IPS-NIHi7 (cell line): ENCODE measurements around the gene KRT14.
"Not testable (repeated sequence)": the region's sequence is repeated elsewhere in the genome, so short reads cannot be mapped to it uniquely, and the experiment has no call there.

Source experiments
- DNase-seq: peaks from one replicate; pipeline ENCODE4 v3.0.0; 2012; ENCODE audit warnings: mixed read lengths; ENCODE audit errors: extremely low spot score

Gene KRT14

DNA sequence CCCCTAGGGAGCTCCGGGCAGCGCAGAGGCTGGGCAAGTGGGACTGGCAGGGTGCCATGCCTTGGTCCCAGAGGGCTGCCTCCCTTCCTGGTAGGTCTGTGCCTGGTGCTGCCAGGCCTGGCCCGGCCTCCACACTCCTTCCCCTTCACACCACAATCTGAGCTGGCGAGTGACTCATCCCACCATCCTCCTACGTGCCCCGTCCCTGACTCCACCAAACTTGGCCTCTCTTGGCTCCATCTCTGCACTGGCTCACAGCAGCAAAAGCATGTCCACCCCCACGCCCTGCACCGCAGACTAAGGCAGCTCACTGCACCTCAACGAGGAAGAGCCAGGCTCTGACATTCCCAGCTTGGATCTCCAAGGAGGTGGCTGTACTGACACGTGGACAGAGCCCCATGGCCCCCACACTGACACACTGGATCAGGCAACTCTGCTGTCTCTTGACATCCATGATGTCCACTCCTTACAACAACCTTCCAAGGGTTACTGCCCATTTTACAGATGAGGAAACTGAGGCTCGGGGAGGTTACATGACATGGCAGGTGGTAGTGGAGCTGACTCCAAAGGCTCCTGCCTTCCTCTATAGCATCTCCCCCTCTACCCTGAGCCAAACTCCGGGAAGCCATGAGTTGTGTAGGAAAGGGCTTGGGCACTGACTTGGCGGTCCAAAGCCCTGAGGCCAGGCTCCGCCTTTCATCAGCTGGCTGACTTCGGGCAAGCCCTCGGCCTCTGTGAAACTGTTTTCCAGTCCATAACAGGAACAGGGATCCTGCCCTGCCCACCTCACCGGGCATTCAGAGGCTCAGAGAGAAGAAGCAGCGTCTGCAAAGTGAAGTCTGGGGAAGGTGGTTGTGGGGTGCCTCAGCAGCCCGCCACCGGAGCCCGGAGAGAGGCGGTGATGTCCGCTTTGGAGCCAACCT is 38.5 kb downstream of the KRT14 start:
- DNase-seq: no peak

DNA sequence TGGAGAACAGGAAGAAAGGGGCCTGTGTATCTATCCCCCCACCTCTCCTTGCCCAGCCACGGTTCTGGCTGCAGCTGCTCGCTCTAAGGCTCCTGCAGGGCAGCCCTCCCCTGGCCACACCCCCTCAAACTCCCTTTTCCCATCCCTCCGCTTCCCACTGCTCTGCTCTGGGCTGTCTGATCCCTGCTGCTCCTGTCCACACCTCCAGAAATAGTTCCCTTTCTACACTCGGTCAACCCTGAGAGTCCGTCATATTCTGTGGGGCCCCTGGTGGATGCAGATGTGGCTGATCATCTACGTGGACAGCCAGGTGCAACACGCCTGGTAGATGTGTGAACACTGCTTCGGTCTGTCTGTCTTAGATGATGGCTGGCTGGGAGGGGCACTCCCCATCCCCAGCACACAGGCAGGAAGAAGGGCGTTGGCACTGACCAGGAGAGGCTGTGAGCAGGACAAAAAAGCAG is 39.3 kb downstream of the KRT14 start:
- DNase-seq: no peak

DNA sequence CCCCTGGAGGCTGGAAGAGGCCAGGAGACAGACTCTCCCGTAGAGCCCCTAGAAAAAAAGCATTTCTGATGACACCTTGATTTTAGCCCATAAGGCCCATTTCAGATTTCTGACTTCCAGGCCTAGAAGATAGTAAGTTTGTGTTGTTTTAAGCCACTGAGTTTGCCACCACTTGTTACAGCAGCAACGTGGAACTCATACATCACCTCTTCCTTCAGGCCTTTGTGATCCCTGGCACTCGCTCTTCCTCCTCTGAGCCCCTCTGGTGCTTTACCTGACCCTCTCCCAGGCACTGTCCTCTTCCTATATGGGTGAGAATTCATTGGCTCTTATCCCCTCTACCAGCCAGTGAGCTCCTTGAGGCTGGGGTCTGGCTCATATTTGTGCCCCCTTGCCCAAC is 39.9 kb downstream of the KRT14 start:
- DNase-seq: no peak

DNA sequence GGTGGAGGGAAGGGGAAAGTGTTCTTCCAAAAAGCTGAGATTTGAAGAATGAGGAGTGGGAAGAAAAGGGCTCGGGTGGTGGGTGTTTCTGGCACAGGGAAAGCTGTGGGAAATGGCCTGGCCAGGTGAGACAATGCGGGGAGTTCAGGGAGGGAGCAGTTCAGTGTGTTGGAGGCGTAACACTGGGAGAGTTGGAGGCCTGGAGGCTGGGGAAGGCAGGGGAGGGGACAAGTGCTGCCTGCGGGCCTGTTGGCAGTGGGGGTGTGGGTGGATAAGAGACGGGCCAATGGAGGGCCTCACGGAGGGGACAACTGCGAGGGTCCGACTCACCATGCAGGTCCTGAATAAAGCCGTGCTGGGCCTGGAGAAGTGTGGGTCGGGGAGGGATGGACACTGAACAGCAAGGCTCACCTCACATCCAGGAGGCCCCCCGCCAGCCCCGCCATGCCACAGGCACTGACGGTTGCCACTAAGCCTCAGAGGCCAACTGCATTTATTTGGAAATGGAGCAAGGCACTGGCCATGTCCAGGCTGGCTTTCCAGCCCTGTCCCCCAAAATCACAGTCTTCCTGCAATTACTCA is 40.8 kb downstream of the KRT14 start:
- no peak for DNase-seq

DNA sequence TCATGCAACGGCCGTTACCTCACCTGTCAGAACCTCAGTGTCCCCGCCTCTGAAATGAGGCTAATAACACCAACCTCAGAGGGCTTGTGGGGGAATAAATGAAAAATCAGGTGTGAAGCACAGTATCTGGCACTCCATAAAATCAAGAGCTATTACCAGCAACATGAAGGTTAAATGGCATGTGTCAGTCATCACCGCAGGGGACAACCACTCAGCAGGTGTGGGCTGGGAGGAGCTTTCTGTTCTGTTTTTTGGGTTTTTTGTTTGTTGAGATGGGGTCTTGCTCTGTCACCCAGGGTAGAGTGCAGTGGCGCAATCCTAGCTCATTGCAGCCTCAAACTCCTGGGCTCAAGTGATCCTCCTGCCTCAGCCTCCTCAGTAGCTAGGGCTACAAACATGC is 41.8 kb downstream of the KRT14 start:
- DNase-seq: no peak

DNA sequence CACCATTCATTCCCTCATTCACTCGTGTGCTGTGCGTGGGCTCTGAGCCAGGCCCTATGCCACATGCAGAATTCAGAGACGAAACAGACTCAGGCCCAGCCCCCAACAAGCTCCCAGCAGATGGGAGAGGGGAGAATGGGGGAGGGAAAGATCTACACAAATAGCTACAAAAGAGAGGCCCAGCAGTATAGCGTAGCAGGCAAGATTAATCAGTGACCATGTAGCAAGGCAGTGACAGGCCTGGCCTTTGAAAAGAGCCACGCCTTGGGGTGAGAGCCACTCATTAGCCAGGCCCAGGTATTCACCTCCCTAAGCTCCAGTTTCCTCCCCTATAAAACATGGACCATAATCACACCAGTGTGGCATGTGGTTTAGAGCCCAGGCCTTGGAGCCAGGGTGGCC is 42.2 kb downstream of the KRT14 start:
- DNase-seq: no peak

DNA sequence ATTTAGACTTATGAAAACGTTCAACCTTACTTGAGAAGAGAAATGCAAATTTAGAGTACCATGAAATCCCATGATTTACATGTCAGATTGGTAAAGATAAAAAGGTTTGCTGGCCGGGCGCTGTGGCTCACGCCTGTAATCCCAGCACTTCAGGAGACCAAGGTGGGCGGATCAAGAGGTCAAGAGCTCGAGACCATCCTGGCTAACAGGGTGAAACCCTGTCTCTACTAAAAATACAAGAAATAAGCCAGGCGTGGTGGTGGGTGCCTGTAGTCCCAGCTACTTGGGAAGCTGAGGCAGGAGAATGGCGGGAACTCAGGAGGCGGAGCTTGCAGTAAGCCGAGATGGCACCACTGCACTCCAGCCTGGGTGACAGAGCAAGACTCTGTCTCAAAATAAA is 43.9 kb downstream of the KRT14 start:
- not testable (repeated sequence) for DNase-seq

DNA sequence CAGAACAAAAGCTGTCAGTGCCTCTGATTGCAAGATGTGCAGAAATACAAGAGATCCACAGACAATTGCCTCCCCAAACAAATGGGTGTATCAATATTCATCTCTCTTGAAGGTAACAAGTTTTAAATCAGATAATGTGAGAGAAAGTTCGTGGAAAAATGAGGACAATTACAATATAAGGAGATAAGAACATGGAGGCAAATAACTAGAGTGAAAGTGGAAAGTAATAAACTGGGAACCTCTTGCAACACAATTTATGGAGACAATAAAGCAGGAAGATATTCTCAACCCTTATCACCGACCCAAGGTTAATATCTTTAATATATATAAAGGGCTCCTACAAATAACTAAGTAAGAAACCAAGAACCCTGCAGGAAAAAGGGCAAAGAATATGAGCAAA is 44.3 kb downstream of the KRT14 start:
- DNase-seq: no peak

DNA sequence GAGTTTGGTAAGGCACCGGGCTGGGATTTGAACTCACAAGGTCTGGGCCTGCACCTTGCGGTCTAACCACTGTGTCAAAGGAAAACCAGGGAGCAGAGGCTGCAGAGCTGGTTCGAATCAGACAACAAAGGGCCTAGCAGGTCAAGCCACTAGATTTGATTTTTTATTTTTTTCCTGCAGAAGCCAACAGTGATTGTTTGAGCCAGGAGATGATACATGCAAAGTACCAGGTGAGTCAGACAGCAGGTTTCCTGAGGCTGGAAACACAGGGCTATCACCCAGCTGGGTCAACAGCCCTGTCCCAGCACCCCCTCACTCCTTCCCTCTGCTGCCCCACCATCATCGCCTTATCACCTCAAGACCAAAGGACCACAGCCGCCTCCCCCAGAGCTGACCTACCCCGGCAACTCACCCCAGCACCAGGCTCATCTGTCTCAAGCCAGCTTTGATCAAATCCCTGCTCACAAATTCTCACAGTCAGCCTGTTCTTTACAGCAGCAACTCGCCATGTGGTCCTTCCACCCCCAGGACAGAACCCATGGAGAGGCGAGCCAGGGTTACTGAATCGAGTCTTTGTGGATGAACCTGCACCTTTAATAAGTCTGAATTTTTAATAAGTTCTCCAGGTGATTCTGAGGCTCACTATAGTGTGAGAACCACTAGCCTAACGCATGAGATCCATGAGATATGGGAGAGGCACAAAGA is 45.6 kb downstream of the KRT14 start:
- DNase-seq: no peak

DNA sequence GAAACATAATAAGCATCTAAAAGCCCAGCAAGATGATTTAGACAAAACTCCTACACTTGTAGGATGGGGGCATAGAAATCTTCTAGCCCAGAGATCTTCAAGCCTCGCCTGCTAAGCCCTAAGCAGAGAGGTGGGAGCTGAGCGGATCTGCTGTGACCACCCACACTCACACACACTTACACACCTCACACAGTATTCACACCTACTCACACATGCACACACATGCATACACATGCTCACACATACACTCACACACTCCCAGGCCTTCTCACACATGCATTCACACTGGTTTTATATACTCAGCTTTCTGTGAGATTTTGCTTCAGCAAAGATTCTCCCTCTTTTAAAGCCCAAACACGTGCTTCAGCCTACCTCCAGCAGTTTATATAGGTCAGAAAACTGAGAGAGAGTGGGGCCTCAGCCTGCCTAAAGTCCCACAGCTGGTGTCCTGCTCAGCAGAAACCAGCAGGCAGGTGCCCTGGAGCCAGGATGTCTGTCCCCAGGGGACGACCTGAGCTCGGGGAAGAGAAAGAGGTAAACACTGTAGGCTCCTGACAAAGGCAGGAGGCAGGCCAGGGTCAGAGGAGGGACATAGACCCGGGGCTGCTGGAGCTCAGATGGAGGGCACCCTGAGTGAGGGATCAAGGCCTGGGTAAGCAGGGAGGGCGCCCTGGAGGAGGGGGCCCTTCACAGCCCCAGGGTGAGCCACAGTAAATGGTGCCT is 46.6 kb downstream of the KRT14 start:
- no peak for DNase-seq

DNA sequence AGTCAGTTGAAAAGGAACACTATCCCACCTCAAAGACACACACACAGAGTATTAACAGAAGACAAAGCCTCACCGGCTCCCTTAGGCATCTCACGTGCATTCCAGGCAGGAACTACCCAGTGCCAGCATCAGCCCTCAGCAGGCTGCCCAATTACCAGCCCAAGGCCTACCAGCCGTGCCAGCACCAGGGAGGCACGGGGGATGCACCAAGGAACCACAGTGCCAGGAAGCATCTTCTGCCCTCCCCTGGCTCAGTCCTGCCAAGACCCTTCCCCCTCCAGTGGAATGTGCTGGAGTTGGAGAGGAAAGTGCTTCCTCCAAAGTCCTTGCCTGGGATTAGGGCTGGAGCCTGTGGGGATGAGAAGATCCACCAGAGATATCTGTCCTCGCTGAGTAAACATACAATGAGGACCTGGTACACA is 47.6 kb downstream of the KRT14 start:
- no peak for DNase-seq

DNA sequence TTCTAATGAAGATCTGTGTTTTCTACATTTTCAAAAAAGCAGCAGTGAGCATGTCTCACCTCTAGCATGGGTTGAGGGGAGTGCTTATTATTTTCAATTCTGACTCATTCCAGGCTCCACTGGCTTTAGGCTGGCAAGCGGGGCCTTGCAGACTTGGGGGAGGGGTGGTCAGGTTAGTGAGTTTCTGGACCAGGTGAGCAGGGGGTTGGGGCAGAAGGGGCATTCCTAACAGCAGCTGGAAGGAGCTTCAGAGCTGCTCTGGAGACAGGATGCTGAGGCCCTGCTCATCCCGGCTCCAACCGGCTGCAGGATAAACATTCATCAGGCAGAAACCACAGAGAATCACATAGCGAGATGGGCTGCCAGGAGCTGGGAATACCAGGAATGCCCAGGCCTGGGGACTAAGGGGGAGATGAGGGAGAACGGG is 48.1 kb downstream of the KRT14 start:
- no peak for DNase-seq

DNA sequence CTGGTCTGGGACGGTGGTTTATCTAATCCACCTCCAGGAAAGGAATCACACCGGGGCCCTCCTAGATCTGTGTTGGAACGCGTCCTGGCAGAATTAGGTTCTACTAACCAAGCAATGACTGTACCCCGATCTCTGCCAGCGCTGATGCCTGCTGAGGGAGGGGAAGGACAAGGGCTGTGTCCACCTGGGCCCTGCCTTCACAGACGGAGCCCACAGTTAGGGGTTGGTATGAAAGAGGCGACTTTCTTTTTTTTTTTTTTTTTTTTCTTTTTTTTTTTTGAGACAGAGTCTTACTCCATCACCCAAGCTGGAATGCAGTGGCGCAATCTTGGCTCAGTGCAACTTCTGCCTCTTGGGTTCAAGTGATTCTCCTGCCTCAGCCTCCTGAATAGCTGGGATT is 48.7 kb downstream of the KRT14 start:
- no peak for DNase-seq

DNA sequence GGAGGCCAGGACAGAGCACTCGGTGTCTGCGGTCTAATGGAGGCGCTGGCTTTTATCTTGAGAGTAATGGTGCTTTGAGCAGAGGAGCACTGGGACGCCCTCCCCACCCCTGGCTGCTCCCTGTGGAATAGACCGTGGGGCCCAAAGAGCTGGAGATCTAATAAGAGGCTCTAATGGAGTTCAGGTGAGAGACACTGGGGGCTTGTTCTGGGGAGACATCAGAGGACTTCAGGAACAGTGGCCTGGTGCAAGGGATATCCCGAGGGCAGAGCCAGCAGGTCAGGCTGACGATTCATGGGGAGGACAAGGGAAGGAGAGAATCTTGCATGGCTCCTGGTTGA is 49.1 kb downstream of the KRT14 start:
- DNase-seq: no peak

DNA sequence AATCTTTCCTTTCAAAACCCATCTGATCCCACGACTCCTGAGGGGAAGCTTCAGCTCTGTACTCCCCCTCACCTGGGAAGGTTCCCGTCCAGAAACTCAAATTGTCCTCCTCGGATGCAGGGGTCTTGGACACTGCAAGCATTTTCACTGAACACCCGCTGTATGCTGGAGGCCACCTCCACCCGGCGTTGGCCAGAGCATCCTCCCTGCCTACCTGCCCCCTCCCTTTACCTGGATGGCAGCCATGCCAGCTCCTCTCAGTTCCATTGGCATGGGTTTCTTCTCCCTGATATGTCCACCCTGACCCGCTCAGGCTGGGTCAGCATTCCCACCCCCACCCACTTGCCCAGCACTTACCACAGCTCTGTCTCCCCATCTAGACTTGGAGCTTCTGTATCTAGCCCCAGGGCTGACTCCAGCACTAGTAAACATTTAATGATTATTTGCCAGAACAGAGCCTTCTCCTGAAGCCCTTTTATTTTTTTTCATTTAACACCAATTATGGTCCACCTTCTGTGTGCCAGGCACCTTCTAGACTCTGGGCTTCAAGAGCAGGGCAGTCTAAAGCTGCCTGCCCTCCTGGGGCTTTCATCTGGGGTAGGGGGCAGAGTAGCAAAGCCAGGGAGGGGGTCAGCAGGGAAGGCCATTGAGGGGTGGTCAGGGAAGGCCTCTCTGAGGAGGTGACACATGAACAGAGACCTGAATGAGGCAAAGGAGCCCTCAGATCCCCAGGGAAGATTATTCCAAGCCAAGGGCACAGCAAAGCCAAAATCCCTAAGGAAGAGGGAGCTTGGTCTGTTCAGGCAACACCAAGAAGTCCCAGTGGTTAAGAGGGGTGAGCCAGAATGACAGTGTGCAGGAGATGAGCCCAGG is 49.7 kb downstream of the KRT14 start:
- no peak for DNase-seq

DNA sequence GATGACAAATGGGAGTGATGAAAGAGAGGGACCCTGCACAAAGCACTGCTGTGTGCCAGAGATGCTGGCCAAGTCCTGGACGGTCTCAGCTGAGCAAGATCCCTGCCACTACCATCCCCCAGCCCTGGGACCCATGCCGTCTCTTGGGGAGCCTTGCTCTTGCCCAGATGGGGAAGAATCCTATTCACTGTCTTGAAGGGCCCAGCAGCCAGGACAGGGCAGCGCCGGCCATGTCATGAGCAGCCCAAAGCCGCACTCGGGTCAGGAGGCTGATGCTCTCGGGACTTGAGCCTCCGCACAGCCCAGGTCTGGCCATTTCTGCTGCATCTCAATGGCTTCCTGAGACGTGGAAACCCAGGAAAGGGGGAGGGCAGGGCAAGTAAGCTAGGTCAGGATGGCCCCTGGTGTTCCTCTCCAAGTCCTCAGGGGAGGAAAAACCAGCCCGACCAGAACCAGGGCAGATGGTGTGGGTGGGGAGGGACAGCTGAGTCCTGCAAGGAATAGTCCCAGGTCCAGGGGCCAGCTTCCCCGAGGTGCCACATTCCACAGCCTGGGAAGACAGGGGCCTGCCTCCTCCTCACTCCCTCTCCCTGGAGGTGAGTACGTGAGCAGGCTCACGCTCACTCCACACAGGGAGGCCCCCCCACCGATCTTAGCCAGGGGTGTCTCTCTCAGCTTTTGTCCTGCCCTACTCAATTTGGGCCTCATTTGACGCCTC is 50.8 kb downstream of the KRT14 start:
- peak; percentile 50 for DNase-seq

DNA sequence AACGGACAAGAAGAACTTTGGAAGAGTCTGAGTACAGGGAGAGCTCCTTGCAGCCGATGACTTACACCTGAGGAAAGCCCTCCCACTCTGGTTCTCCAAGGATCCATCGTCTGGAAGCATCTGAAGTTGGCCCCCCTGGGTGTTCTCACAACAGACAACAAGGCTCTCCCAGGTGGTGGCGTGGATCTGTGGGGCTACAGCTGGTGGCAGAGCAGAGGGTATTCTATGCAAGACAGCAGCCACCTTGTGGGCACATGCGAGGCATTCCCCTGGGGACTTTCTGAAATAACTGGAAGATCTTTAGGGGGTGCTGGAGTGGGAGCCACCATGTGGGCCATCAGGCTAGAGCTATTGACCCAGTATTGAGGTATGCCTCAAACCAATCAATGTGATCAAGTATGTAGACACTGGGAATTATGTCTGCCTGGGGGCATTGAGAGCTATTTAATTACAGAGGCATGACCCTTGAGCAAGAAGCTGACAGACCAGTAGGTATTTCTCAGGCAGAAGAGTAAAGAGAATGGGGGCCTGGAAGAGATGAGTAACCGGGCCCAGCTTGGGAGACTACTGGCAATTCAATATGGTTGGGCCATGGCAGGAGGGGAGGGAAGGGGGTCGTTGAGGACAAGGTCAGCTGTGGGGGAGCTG is 51.7 kb downstream of the KRT14 start:
- DNase-seq: no peak

DNA sequence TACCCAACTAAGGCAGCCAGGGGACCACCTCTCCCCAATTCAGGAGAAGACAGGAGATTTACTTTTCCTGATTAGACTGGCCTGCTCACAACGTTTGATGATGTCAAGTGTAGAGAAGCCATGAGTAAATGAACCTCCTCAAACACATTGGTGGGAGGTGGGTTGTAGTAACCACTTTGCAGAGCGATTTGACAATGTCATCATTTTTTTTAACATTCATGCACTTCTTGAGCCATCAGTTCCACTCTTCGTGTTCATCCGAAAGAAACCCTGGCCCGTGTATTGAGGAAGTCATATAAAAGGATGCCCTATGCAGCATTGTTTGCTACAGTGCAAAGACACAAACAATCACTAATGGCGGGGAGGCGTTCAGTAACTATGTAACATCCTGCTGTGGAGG is 53.1 kb downstream of the KRT14 start:
- no peak for DNase-seq

DNA sequence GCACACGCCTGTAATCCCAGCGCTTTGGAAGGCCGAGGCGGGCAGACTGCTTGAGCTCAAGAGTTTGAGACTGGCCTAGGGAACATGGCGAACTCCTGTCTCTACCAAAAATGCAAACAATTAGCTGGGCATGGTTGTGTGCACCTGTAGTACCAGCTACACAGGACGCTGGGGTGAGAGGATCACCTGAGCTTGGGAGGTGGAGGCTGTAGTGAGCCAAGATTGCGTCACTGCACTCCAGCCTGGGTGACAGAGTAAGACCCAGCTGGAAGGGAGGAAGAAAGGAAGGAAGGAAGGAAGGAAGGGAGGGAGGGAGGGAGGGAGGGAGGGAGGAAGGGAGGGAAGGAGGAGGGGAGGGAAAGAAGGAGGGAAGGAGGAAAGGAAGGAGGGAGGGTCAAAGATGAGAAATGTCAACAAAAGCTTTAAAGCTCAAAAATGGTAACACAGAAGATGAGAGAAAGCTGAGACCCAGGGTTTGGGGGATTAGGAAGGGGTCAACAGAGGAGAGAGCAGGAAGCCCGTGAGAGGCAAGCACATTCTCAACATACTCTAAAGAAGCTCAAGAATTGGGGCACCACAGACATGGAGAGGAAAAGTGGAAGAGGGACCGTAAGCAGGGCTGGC is 53.6 kb downstream of the KRT14 start:
- DNase-seq: no peak
